T-cell (primary cell): ENCODE measurements around the gene ANO4. TPM values are rescaled to one million over a fixed set of nuclear protein-coding genes. Genes with fewer than 3 reads are reported as not detected.

Experiments used
- ATAC-seq, 4 experiments: fragments of 200-7000 bp in 3 of 4; fragments of 150-1000 bp in 1 of 4; cut with Tn5 transposase; replicated peaks in 1 of 4; 1 replicate in 3 of 4; 2 replicates in 1 of 4; pipeline ENCODE4 v1.10.0; 2021; ENCODE audit warnings: moderate library complexity in 3 of 4, mild to moderate bottlenecking in 2 of 4, moderate number of reproducible peaks in 1 of 4
- CTCF ChIA-PET, 2 donors: fragments of 300-600 bp; sonication (Branson Sonifier 250); formaldehyde crosslinking; loops; one replicate each; lab custom pipeline; 2022; ENCODE audit warnings: antibody characterized with exemption in 2 of 2; lab: Charles Lee
- POLR2A ChIA-PET, 2 donors: fragments of 300-600 bp; sonication (Branson Sonifier 250); formaldehyde crosslinking; loops; one replicate each; lab custom pipeline; 2022; ENCODE audit warnings: antibody characterized with exemption in 2 of 2; lab: Charles Lee
- DNase-seq, 35 experiments: peaks; one replicate each; pipeline versions ENCODE4 v3.0.0 to v3.0.0-alpha.2; 2013 to 2023
- H3K27ac ChIP-seq: one replicate; pipeline ENCODE4 v1.5.1; 2013; ENCODE audit warnings: low read length
- H3K27me3 ChIP-seq, 2 experiments: replicated peaks in 1 of 2; 1 replicate in 1 of 2; 2 replicates in 1 of 2; pipeline versions ENCODE4 v1.6.1 to v1.7.0; 2013; ENCODE audit warnings: low read length in 1 of 2, mixed read lengths in 1 of 2; ENCODE audit not compliant: control insufficient read depth in 2 of 2, insufficient read depth in 2 of 2; ENCODE audit errors: extremely low read depth in 1 of 2
- H3K36me3 ChIP-seq, 2 donors: 1 replicate in 1 of 2; 2 replicates in 1 of 2; pipeline versions ENCODE4 v1.6.1 to v1.7.0; 2013; ENCODE audit warnings: low read length in 1 of 2; ENCODE audit not compliant: control insufficient read depth in 2 of 2, insufficient read depth in 1 of 2; ENCODE audit errors: extremely low read depth in 1 of 2
- H3K4me1 ChIP-seq, 2 experiments: 1 replicate in 1 of 2; 2 replicates in 1 of 2; pipeline versions ENCODE4 v1.6.1 to v1.7.0; 2013; ENCODE audit warnings: low read length in 2 of 2, mixed read lengths in 1 of 2; ENCODE audit not compliant: insufficient read depth in 2 of 2, control insufficient read depth in 1 of 2; ENCODE audit errors: extremely low read depth in 1 of 2
- H3K4me3 ChIP-seq, 2 donors: 1 replicate in 1 of 2; 2 replicates in 1 of 2; pipeline versions ENCODE4 v1.5.1 to v1.7.0; 2013; ENCODE audit warnings: mild to moderate bottlenecking in 2 of 2, low read length in 1 of 2, moderate library complexity in 1 of 2; ENCODE audit not compliant: control insufficient read depth in 1 of 2; ENCODE audit errors: extremely low read depth in 1 of 2
- H3K9me3 ChIP-seq: 2 replicates; pipeline ENCODE4 v1.7.0; 2013
- H3K27ac Mint-ChIP-seq, 2 donors: one replicate each; pipeline ENCODE4 v1.8.0; 2020 to 2021; ENCODE audit warnings: mild to moderate bottlenecking in 2 of 2, mixed read lengths in 2 of 2
- H3K27me3 Mint-ChIP-seq, 2 donors: one replicate each; pipeline ENCODE4 v1.8.0; 2021 to 2022; ENCODE audit warnings: mixed read lengths in 2 of 2
- H3K36me3 Mint-ChIP-seq: one replicate; pipeline ENCODE4 v1.8.0; 2021; ENCODE audit warnings: mixed read lengths
- H3K4me1 Mint-ChIP-seq, 3 donors: one replicate each; pipeline ENCODE4 v1.8.0; 2020 to 2022; ENCODE audit warnings: mixed read lengths in 3 of 3, mild to moderate bottlenecking in 1 of 3
- H3K4me3 Mint-ChIP-seq, 3 donors: one replicate each; pipeline ENCODE4 v1.8.0; 2020 to 2022; ENCODE audit warnings: mild to moderate bottlenecking in 3 of 3, mixed read lengths in 3 of 3, moderate library complexity in 3 of 3
- H3K9me3 Mint-ChIP-seq, 3 donors: one replicate each; pipeline ENCODE4 v1.8.0; 2020 to 2022; ENCODE audit warnings: mixed read lengths in 3 of 3
- WGBS: methylation state at CpG from one replicate; pipeline ENCODE4 v1.1.5; 2013; ENCODE audit warnings: missing lambda C conversion rate; ENCODE audit not compliant: insufficient coverage; 5-methylcytosine and 5-hydroxymethylcytosine counted together
- total RNA-seq, 35 experiments: library from RNA in 6 of 35; stranded (reverse) in 6 of 35; fragments of 120-200 nt in 1 of 35; gene quantifications; one replicate each; pipeline versions ENCODE4 v1.2.1 to v1.2.4 and lab custom pipeline; 2013 to 2026

Gene ANO4
- total RNA-seq, 5 donors from 2014 or later (not counting 1 experiment from before 2014, with no cell fraction given), result 0.26 TPM; not detected in 4

- CTCF ChIA-PET, result interaction anchor here in 1 of 2 donors (0.6 kb wide), 1 partner anchor 38 kb away, joined by 3 read pairs; no protein-coding TSS in a partner anchor
- 92% methylated on average over 1 of the region's 4 CpGs for WGBS
- H3K4me1 ChIP-seq, result no peaks in the 10 kb centered on the region
- Mint-ChIP-seq H3K4me1 (no peaks in the 10 kb centered on the region), H3K36me3 (no peaks in the 10 kb centered on the region), H3K27me3 (no peaks in the 10 kb centered on the region), H3K4me3 (no peak overlapping the region), H3K9me3 (no peaks in the 10 kb centered on the region), H3K27ac (no peak overlapping the region)
- no peak overlapping the region for H3K4me3 ChIP-seq
- H3K27me3 ChIP-seq, result no peaks in the 10 kb centered on the region
- ATAC-seq (no peak), DNase-seq (no peak)
- H3K27ac ChIP-seq, result no peak overlapping the region
- POLR2A ChIA-PET, result no interaction called here
- H3K9me3 ChIP-seq, result no peaks in the 10 kb centered on the region
- H3K36me3 ChIP-seq, result no peaks in the 10 kb centered on the region
Measured at GRCh38 chr12:100913872-100914592, 119.5 kb downstream of the ANO4 start.

- Mint-ChIP-seq H3K4me3 (no peak overlapping the region), H3K4me1 (no peaks in the 10 kb centered on the region), H3K27me3 (no peaks in the 10 kb centered on the region), H3K27ac (no peak overlapping the region), H3K36me3 (no peaks in the 10 kb centered on the region), H3K9me3 (peaks cover 0 to 4% (median 0%) of the 10 kb centered on the region in 3 donors)
- H3K36me3 ChIP-seq, result no peaks in the 10 kb centered on the region
- ATAC-seq (no peak), DNase-seq (no peak)
- no peaks in the 10 kb centered on the region for H3K27me3 ChIP-seq
- H3K4me3 ChIP-seq, result no peak overlapping the region
- no CpG with 5 or more reads among the region's 2 CpGs for WGBS
- ChIA-PET POLR2A (no interaction called here), CTCF (interaction anchor here in 1 of 2 donors (0.6 kb wide), 1 partner anchor 561 kb away, joined by 5 read pairs; no protein-coding TSS in a partner anchor)
- no peak overlapping the region for H3K27ac ChIP-seq
- no peaks in the 10 kb centered on the region for H3K9me3 ChIP-seq
- no peaks in the 10 kb centered on the region for H3K4me1 ChIP-seq
Measured at GRCh38 chr12:100919116-100919515, 124.5 kb downstream of the ANO4 start.

- ATAC-seq (no peak), DNase-seq (no peak)
- Histone ChIP-seq H3K27me3 (no peaks in the 10 kb centered on the region), H3K27ac (no peak overlapping the region), H3K36me3 (no peaks in the 10 kb centered on the region), H3K4me3 (no peak overlapping the region), H3K4me1 (no peaks in the 10 kb centered on the region), H3K9me3 (no peaks in the 10 kb centered on the region)
- Mint-ChIP-seq H3K4me3 (no peak overlapping the region), H3K4me1 (no peaks in the 10 kb centered on the region), H3K9me3 (peaks cover 0 to 5% (median 0%) of the 10 kb centered on the region in 3 donors), H3K27me3 (no peaks in the 10 kb centered on the region), H3K36me3 (no peaks in the 10 kb centered on the region), H3K27ac (no peak overlapping the region)
- ChIA-PET POLR2A (no interaction called here), CTCF (no interaction called here)
- WGBS, result no CpG with 5 or more reads among the region's 4 CpGs
Measured at GRCh38 chr12:100920493-100920892, 125.9 kb downstream of the ANO4 start.

DNA sequence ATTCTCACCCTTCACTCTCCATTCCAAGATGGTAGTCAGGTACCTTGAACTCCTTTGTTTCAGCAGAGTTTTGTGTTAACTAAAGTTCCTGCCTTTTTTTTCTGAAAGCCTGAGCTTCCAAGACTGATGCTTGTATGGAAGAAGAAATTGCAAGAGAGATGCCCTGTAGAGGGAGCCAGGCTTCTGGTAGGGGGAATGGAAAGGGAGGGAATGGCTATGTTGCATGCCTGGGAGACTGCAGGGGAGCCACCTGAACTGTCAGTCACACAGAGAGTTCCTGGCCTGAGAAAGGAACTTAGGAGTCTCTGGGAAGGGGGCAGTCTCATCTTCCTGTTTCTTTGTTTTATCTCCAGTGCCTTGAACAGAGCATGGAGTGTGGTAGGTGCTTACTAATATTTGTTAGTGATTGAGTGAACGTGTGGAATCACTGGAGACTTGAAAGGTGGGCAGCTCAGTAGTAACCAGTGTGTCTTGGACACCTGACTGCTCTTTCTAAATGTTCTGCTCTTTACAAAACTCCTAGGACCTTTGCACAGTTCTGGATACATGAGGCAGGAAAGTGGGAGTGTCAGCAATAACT is 132.2 kb downstream of the ANO4 start:
- Mint-ChIP-seq H3K4me3 (no peak overlapping the region), H3K4me1 (no peaks in the 10 kb centered on the region), H3K9me3 (peaks cover 0 to 5% (median 5%) of the 10 kb centered on the region in 3 donors), H3K36me3 (no peaks in the 10 kb centered on the region), H3K27ac (no peak overlapping the region), H3K27me3 (peaks cover 0 to 2% of the 10 kb centered on the region in 2 donors)
- Histone ChIP-seq H3K27ac (no peak overlapping the region), H3K9me3 (no peaks in the 10 kb centered on the region), H3K36me3 (no peaks in the 10 kb centered on the region), H3K4me3 (no peak overlapping the region), H3K27me3 (no peaks in the 10 kb centered on the region), H3K4me1 (no peaks in the 10 kb centered on the region)
- DNase-seq (no peak), ATAC-seq (no peak)
- CTCF ChIA-PET, result no interaction called here
- POLR2A ChIA-PET, result no interaction called here
- WGBS, result no CpG with 5 or more reads among the region's 1 CpG

DNA sequence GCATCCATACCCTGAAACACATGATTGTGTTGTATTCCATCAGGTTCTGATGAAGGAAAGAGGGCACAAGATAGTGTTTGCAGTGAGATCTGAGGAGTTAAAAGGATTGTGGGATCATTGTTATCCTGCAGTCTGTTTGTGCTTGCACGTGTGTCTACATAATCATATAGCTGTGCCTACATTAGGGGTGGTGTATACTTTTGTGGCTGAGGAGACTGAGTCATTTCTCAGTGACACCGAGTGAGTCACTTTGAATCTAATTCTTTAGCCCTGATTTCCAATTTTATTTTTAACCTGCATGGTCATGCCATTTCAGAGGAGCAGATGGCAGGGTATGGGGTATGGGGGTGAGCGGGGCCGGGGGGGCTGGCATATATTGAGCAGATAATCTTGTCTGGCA is 133.2 kb downstream of the ANO4 start:
- CTCF ChIA-PET, result no interaction called here
- ATAC-seq (no peak), DNase-seq (no peak)
- Histone ChIP-seq H3K27me3 (no peaks in the 10 kb centered on the region), H3K36me3 (no peaks in the 10 kb centered on the region), H3K4me1 (no peaks in the 10 kb centered on the region), H3K9me3 (no peaks in the 10 kb centered on the region), H3K4me3 (no peak overlapping the region), H3K27ac (no peak overlapping the region)
- no peak overlapping the region for H3K27ac Mint-ChIP-seq
- no peaks in the 10 kb centered on the region for H3K36me3 Mint-ChIP-seq
- whole genome bisulfite sequencing, result 50% methylated on average over 1 of the region's 4 CpGs
- peaks cover 0 to 5% (median 5%) of the 10 kb centered on the region in 3 donors for H3K9me3 Mint-ChIP-seq
- no peak overlapping the region for H3K4me3 Mint-ChIP-seq
- POLR2A ChIA-PET, result no interaction called here
- no peaks in the 10 kb centered on the region for H3K4me1 Mint-ChIP-seq
- peaks cover 0 to 2% of the 10 kb centered on the region in 2 donors for H3K27me3 Mint-ChIP-seq

DNA sequence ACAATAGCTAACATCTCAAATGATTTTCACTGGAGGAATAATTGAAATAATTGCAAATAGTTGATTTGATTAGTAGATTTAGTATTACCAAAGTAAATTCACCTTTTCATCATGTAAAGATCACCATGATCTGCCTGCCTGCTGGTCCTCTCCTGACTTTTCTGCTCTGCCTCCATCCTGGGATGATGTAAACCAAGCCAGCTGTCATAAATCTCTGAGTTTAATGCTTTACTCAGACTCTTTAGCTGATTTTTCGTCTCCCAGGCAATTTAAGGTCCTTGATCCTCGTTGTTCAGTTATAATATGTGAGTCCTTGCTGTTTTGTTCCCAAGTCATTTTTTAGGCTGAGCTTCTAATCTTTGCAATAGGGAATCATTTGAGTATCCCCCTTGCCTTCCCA is 138.0 kb downstream of the ANO4 start:
- Histone ChIP-seq H3K27ac (no peak overlapping the region), H3K36me3 (no peaks in the 10 kb centered on the region), H3K9me3 (no peaks in the 10 kb centered on the region), H3K4me1 (no peaks in the 10 kb centered on the region), H3K27me3 (no peaks in the 10 kb centered on the region), H3K4me3 (no peak overlapping the region)
- ChIA-PET POLR2A (no interaction called here), CTCF (no interaction called here)
- peaks cover 0 to 2% of the 10 kb centered on the region in 2 donors for H3K27me3 Mint-ChIP-seq
- H3K4me3 Mint-ChIP-seq, result no peak overlapping the region
- ATAC-seq, result no peak
- no peaks in the 10 kb centered on the region for H3K36me3 Mint-ChIP-seq
- DNase-seq, result no peak
- H3K4me1 Mint-ChIP-seq, result no peaks in the 10 kb centered on the region
- peaks cover 0 to 10% (median 1%) of the 10 kb centered on the region in 3 donors for H3K9me3 Mint-ChIP-seq
- H3K27ac Mint-ChIP-seq, result no peak overlapping the region
- 100% methylated on average over 1 of the region's 2 CpGs for WGBS
